PFSK-1 (cell line): ENCODE results near the gene IFI30. TPM values are rescaled to one million over a fixed set of nuclear protein-coding genes. Genes with fewer than 3 reads are reported as not detected.

ENCODE experiments used
- FOXP2 ChIP-seq: optimal IDR thresholded peaks from 2 replicates; pipeline ENCODE3; 2011; ENCODE audit warnings: borderline replicate concordance, control low read depth, inconsistent platforms; ENCODE audit not compliant: insufficient read depth; ENCODE audit errors: extremely low read length, extremely low read depth
- POLR2AphosphoS5 ChIP-seq: IDR thresholded peaks from 2 replicates; pipeline ENCODE4 v1.6.1; 2012; ENCODE audit warnings: low read depth, mild to moderate bottlenecking, control low read depth, low read length, moderate library complexity
- SIN3A ChIP-seq: IDR thresholded peaks from 2 replicates; pipeline ENCODE4 v1.6.1; 2012; ENCODE audit warnings: mild to moderate bottlenecking, low read length, moderate library complexity, borderline replicate concordance; ENCODE audit not compliant: insufficient read depth
- TAF1 ChIP-seq: IDR thresholded peaks from 2 replicates; pipeline ENCODE4 v1.6.1; 2012; ENCODE audit warnings: low read length, control low read depth, borderline replicate concordance; ENCODE audit not compliant: insufficient read depth
- polyA plus RNA-seq: library from polyadenylated mRNA; unstranded; fragments of >200 nt; gene quantifications from one replicate; pipeline ENCODE4 v1.2.1, GENCODE V29; 2012; ENCODE audit warnings: low read depth, missing spikeins; ENCODE audit not compliant: insufficient read length
- TF ChIP-seq, protein P1 (sequence below), 2 experiments: IDR thresholded peaks; 2 replicates each; pipeline versions ENCODE4 v1.6.1 to v1.8.0; 2011 to 2012; ENCODE audit warnings: low read depth in 2 of 2, low read length in 2 of 2, control low read depth in 1 of 2, inconsistent platforms in 1 of 2, mild to moderate bottlenecking in 1 of 2, moderate library complexity in 1 of 2; ENCODE audit not compliant: insufficient read depth in 1 of 2

The IFI30 gene
- polyA plus RNA-seq: 38.5 TPM

GRCh38 chr19:18173572-18174288 is at the start of gene IFI30:
Gene IFI30 (plus strand): TSS chr19:18173813. CDS start chr19:18173842, 29 bp downstream.
- peak; percentile 76 for TF ChIP-seq FOXP2
- TF ChIP-seq, protein P1, sequence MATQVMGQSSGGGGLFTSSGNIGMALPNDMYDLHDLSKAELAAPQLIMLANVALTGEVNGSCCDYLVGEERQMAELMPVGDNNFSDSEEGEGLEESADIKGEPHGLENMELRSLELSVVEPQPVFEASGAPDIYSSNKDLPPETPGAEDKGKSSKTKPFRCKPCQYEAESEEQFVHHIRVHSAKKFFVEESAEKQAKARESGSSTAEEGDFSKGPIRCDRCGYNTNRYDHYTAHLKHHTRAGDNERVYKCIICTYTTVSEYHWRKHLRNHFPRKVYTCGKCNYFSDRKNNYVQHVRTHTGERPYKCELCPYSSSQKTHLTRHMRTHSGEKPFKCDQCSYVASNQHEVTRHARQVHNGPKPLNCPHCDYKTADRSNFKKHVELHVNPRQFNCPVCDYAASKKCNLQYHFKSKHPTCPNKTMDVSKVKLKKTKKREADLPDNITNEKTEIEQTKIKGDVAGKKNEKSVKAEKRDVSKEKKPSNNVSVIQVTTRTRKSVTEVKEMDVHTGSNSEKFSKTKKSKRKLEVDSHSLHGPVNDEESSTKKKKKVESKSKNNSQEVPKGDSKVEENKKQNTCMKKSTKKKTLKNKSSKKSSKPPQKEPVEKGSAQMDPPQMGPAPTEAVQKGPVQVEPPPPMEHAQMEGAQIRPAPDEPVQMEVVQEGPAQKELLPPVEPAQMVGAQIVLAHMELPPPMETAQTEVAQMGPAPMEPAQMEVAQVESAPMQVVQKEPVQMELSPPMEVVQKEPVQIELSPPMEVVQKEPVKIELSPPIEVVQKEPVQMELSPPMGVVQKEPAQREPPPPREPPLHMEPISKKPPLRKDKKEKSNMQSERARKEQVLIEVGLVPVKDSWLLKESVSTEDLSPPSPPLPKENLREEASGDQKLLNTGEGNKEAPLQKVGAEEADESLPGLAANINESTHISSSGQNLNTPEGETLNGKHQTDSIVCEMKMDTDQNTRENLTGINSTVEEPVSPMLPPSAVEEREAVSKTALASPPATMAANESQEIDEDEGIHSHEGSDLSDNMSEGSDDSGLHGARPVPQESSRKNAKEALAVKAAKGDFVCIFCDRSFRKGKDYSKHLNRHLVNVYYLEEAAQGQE (IDR thresholded peaks at IDR 0.05; ENCODE audit: insufficient read depth in 1 of 2, low read depth in 2 of 2, low read length in 2 of 2): no peak
- peak; percentile 58; the same call in 1 of the 2 replicates for TF ChIP-seq POLR2AphosphoS5

GRCh38 chr19:18123819-18124218 is 49.8 kb upstream of the IFI30 start:
- TF ChIP-seq SIN3A: no peak
- TF ChIP-seq TAF1: no peak
- no peak for TF ChIP-seq FOXP2
- TF ChIP-seq, protein P1 (IDR thresholded peaks at IDR 0.05; ENCODE audit: insufficient read depth in 1 of 2, low read depth in 2 of 2, low read length in 2 of 2): no peak
- TF ChIP-seq POLR2AphosphoS5: no peak

DNA sequence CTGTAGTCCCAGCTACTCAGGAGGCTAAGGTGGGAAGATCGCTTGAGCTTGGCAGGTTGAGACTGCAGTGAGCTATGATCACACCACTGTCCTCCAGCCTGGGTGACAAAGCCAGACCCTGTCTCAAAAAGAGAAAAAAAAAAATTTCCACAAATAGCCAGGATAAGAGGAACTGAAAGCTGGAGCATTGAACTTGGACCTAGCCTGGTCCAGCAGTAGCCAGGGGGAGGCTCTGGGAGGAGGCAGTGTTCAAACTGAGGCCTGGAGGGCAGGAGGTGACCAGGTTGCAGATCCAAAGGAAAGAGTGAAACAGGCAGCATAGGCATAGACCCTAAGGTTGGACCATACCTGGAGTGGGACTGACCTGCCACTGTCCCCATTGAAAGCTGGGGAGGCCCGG is 47.5 kb upstream of the IFI30 start:
- TF ChIP-seq FOXP2 (no peak), TAF1 (no peak), SIN3A (no peak), POLR2AphosphoS5 (no peak)
- TF ChIP-seq, protein P1 (IDR thresholded peaks at IDR 0.05; ENCODE audit: insufficient read depth in 1 of 2, low read depth in 2 of 2, low read length in 2 of 2): no peak

- TF ChIP-seq SIN3A: no peak
- TF ChIP-seq TAF1: no peak
- TF ChIP-seq POLR2AphosphoS5: no peak
- TF ChIP-seq, protein P1 (IDR thresholded peaks at IDR 0.05; ENCODE audit: insufficient read depth in 1 of 2, low read depth in 2 of 2, low read length in 2 of 2): no peak
- TF ChIP-seq FOXP2: no peak
Measured at GRCh38 chr19:18128044-18128443, 45.6 kb upstream of the IFI30 start.

DNA sequence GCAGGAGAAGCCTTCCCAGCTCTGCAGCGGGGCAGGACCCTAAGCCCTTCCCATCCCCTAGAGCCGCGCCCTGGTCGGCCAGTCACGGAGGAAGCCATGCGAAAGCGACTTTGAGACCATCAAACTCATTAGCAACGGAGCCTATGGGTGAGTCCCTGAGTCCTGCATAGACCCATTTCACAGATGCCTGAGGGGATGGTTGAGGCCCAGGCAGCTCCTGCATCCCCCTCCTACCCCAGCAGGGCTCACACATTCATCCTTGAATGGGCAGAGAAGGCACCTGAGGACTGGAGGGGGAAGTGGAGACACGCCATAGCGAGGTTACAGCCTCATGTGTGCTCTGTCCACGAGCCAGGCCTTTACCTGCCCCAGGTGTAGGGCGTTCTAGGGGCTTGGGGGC is 44.8 kb upstream of the IFI30 start:
- TF ChIP-seq, protein P1 (IDR thresholded peaks at IDR 0.05; ENCODE audit: insufficient read depth in 1 of 2, low read depth in 2 of 2, low read length in 2 of 2): no peak
- TF ChIP-seq POLR2AphosphoS5 (no peak), FOXP2 (no peak), SIN3A (no peak), TAF1 (no peak)
